Activated CD8-positive, alpha-beta T cell treated with anti-CD3 and anti-CD28 coated beads for 36 hours (primary cell): ENCODE results near the gene HSF5. TPM values are rescaled to one million over a fixed set of nuclear protein-coding genes. Genes with fewer than 3 reads are reported as not detected.
A peak's percentile ranks its signal among the peaks of the same experiment; 100 is the strongest.

Source experiments
- ATAC-seq: fragments of 200-7000 bp; cut with Tn5 transposase; one replicate; pipeline ENCODE4 v1.10.0; 2021; ENCODE audit warnings: mild to moderate bottlenecking, moderate library complexity
- CTCF ChIA-PET: fragments of 350-600 bp; sonication (Branson Sonifier 250); formaldehyde crosslinking; loops from one replicate; lab custom pipeline; 2021; ENCODE audit warnings: antibody characterized with exemption; lab: Charles Lee
- POLR2A ChIA-PET: fragments of 350-600 bp; sonication (Branson Sonifier 250); formaldehyde crosslinking; loops from one replicate; lab custom pipeline; 2021; ENCODE audit warnings: antibody characterized with exemption; lab: Charles Lee
- DNase-seq: peaks from one replicate; pipeline ENCODE4 v3.0.0-alpha.2; 2020
- H3K27ac Mint-ChIP-seq: one replicate; pipeline ENCODE4 v1.8.0; 2021; ENCODE audit warnings: mild to moderate bottlenecking, mixed read lengths
- H3K27me3 Mint-ChIP-seq: one replicate; pipeline ENCODE4 v1.8.0; 2021; ENCODE audit warnings: mixed read lengths
- H3K36me3 Mint-ChIP-seq: one replicate; pipeline ENCODE4 v1.8.0; 2021; ENCODE audit warnings: low read depth, mixed read lengths
- H3K4me1 Mint-ChIP-seq: one replicate; pipeline ENCODE4 v1.8.0; 2021; ENCODE audit warnings: low read depth, mixed read lengths
- H3K4me3 Mint-ChIP-seq: one replicate; pipeline ENCODE4 v1.8.0; 2021; ENCODE audit warnings: mild to moderate bottlenecking, moderate library complexity, mixed read lengths
- H3K9me3 Mint-ChIP-seq: one replicate; pipeline ENCODE4 v1.8.0; 2021; ENCODE audit warnings: mixed read lengths
- intact Hi-C: fragments of 100-400 bp; cut with micrococcal nuclease; formaldehyde crosslinking; loops from one replicate; pipeline ENCODE4 v1.10.0; 2022
- total RNA-seq, 2 experiments: library from RNA; stranded (reverse); gene quantifications; one replicate each; pipeline ENCODE4 v1.2.3, GENCODE V29; 2021
- TF ChIP-seq, protein P1 (sequence below): fragments of 200-600 bp; IDR thresholded peaks from one replicate; pipeline ENCODE4 v1.8.0; 2022; ENCODE audit warnings: antibody characterized with exemption, mild to moderate bottlenecking

The HSF5 gene
- total RNA-seq: 1 to 10 TPM; 3.2 to 3.9 TPM

- DNase-seq: peak; percentile 80
- H3K27ac Mint-ChIP-seq: peak within 1 kb of the TSS; percentile 53
- H3K4me1 Mint-ChIP-seq: peaks cover 18% of the 10 kb centered on the region
- no peaks in the 10 kb centered on the region for H3K9me3 Mint-ChIP-seq
- CTCF ChIA-PET: interaction anchor here (0.6 to 1.3 kb wide), 16 partner anchors 13 to 506 kb away, joined by 3 to 19 read pairs (median 4); partner anchors contain the start of genes MTMR4, RAD51C and TEX14
- TF ChIP-seq, protein P1, sequence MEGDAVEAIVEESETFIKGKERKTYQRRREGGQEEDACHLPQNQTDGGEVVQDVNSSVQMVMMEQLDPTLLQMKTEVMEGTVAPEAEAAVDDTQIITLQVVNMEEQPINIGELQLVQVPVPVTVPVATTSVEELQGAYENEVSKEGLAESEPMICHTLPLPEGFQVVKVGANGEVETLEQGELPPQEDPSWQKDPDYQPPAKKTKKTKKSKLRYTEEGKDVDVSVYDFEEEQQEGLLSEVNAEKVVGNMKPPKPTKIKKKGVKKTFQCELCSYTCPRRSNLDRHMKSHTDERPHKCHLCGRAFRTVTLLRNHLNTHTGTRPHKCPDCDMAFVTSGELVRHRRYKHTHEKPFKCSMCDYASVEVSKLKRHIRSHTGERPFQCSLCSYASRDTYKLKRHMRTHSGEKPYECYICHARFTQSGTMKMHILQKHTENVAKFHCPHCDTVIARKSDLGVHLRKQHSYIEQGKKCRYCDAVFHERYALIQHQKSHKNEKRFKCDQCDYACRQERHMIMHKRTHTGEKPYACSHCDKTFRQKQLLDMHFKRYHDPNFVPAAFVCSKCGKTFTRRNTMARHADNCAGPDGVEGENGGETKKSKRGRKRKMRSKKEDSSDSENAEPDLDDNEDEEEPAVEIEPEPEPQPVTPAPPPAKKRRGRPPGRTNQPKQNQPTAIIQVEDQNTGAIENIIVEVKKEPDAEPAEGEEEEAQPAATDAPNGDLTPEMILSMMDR: peak; percentile 85
- H3K27me3 Mint-ChIP-seq: no peaks in the 10 kb centered on the region
- intact Hi-C loops: no loop called here
- H3K4me3 Mint-ChIP-seq: peak within 1 kb of the TSS; percentile 51
- ATAC-seq: peak; percentile 76
- H3K36me3 Mint-ChIP-seq: peaks cover 41% of the 10 kb centered on the region
- POLR2A ChIA-PET: interaction anchor here (0.6 to 1.6 kb wide), 10 partner anchors 9 to 883 kb away, joined by 3 to 8 read pairs (median 4); partner anchors contain the start of gene MTMR4
Observed at GRCh38 chr17:58487589-58488427, at the start of gene HSF5. HSF5 (minus strand) TSS chr17:58488408; CDS start chr17:58488274, 134 bp downstream.

GRCh38 chr17:58537266-58537665, 49.1 kb upstream of the HSF5 start:
- no peak for ATAC-seq
- no peaks in the 10 kb centered on the region for H3K9me3 Mint-ChIP-seq
- intact Hi-C loops: no loop called here
- peaks cover 25% of the 10 kb centered on the region for H3K27me3 Mint-ChIP-seq
- no peak for DNase-seq
- ChIA-PET POLR2A (interaction anchor here (0.6 to 1.8 kb wide), 2 partner anchors 45 to 95 kb away, joined by 4 to 10 read pairs; no protein-coding TSS in a partner anchor), CTCF (no interaction called here)
- TF ChIP-seq, protein P1: no peak
- H3K4me3 Mint-ChIP-seq: no peak overlapping the region
- H3K36me3 Mint-ChIP-seq: no peaks in the 10 kb centered on the region
- H3K27ac Mint-ChIP-seq: no peak overlapping the region
- no peaks in the 10 kb centered on the region for H3K4me1 Mint-ChIP-seq

- intact Hi-C loops: no loop called here
- DNase-seq: no peak
- H3K27ac Mint-ChIP-seq: no peak overlapping the region
- peaks cover 27% of the 10 kb centered on the region for H3K27me3 Mint-ChIP-seq
- H3K4me3 Mint-ChIP-seq: no peak overlapping the region
- no peak for ATAC-seq
- no peaks in the 10 kb centered on the region for H3K36me3 Mint-ChIP-seq
- ChIA-PET POLR2A (interaction anchor here (1.8 kb wide), 1 partner anchor 95 kb away, joined by 10 read pairs; no protein-coding TSS in a partner anchor), CTCF (interaction anchor here (1.1 to 2.3 kb wide), 4 partner anchors 9 to 219 kb away, joined by 3 to 5 read pairs (median 4); no protein-coding TSS in a partner anchor)
- no peaks in the 10 kb centered on the region for H3K4me1 Mint-ChIP-seq
- no peaks in the 10 kb centered on the region for H3K9me3 Mint-ChIP-seq
- TF ChIP-seq, protein P1: no peak
Observed at GRCh38 chr17:58536542-58536941, 48.3 kb upstream of the HSF5 start.

- Mint-ChIP-seq H3K4me1 (no peaks in the 10 kb centered on the region), H3K27me3 (peaks cover 28% of the 10 kb centered on the region), H3K27ac (no peak overlapping the region), H3K36me3 (no peaks in the 10 kb centered on the region), H3K9me3 (no peaks in the 10 kb centered on the region), H3K4me3 (no peak overlapping the region)
- TF ChIP-seq, protein P1: no peak
- ChIA-PET POLR2A (interaction anchor here (1.1 to 1.8 kb wide), 2 partner anchors 96 to 97 kb away, joined by 5 to 10 read pairs; no protein-coding TSS in a partner anchor), CTCF (interaction anchor here (1.1 to 2.3 kb wide), 6 partner anchors 8 to 218 kb away, joined by 3 to 5 read pairs (median 4); partner anchors contain the start of gene HSF5)
- no peak for DNase-seq
- ATAC-seq: no peak
- intact Hi-C loops: no loop called here
Observed at GRCh38 chr17:58535431-58535830, 47.2 kb upstream of the HSF5 start.
